CD4-positive, alpha-beta T cell treated with Interleukin-17A for 4 hours (primary cell): ENCODE measurements around the gene VIT.
"Not testable (repeated sequence)": the region's sequence is repeated elsewhere in the genome, so short reads cannot be mapped to it uniquely, and the experiment has no call there.

Source experiments
- DNase-seq: peaks from one replicate; pipeline ENCODE4 v3.0.0-alpha.2; 2020; ENCODE audit warnings: mixed read lengths

Gene VIT

GRCh38 chr2:36812196-36812595 is 115.7 kb downstream of the VIT start:
- DNase-seq, result no peak

GRCh38 chr2:36818542-36818941 is 122.0 kb downstream of the VIT start:
- DNase-seq, result no peak

- DNase-seq, result no peak
Measured at GRCh38 chr2:36819095-36819711, 122.7 kb downstream of the VIT start.

GRCh38 chr2:36820942-36821605 is 124.6 kb downstream of the VIT start:
- no peak for DNase-seq

DNA sequence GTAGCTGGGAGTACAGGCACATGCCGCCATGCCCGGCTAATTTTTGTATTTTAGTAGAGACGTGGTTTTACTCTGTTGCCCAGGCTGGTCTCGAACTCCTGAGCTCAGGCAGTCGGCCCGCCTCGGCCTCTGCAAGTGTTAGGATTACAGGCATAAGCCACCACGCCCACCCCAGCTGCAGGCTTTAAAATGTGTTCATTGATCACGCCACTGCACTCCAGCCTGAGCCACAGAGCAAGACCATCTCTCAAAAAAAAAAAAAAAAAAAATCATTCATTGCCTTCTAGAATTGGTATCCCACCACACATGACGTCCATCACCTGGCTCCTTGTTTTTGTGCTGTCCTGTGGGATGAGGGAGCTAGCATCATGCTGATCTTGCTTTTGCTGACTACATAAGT is 127.4 kb downstream of the VIT start:
- DNase-seq, result no peak

GRCh38 chr2:36824273-36824672 is 127.8 kb downstream of the VIT start:
- DNase-seq, result no peak

DNA sequence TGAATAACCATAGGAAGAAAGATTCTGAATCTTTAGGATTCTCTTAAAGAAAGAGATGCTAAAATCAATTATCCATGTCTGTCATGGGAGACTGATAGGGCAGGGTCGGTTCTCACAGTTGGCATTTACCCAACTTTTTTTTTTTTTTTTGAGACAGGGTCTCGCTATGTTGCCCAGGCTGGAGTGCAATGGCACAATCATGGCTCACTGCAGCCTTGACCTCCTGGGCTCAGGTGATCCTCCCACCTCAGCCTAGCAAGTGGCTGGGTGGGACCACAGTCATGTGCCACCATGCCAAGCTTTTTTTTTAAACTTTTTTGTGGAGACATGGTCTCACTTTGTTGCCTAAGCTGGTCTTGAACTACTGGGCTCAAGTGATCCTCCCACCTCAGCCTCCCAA is 128.2 kb downstream of the VIT start:
- not testable (repeated sequence) for DNase-seq

DNA sequence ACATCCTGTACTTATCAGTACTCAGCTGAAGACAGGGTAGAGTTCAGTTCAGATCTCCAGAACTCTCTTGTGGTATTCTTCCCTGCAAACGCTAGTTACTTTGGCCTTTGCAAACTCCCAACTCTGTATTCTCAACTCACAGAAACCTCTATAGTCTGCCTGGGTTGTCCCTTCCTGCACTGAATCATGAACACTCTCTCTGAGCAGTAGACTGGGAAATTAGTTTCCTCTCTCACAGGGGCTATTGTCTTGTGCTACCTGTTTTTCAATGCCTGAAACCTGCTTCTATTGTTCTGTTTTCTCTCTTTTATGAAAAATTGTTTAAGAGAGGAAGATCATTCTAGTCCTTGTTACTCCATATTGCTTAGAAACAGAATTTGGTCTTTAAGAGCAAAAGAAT is 134.7 kb downstream of the VIT start:
- no peak for DNase-seq

GRCh38 chr2:36834203-36834602 is 137.7 kb downstream of the VIT start:
- no peak for DNase-seq

DNA sequence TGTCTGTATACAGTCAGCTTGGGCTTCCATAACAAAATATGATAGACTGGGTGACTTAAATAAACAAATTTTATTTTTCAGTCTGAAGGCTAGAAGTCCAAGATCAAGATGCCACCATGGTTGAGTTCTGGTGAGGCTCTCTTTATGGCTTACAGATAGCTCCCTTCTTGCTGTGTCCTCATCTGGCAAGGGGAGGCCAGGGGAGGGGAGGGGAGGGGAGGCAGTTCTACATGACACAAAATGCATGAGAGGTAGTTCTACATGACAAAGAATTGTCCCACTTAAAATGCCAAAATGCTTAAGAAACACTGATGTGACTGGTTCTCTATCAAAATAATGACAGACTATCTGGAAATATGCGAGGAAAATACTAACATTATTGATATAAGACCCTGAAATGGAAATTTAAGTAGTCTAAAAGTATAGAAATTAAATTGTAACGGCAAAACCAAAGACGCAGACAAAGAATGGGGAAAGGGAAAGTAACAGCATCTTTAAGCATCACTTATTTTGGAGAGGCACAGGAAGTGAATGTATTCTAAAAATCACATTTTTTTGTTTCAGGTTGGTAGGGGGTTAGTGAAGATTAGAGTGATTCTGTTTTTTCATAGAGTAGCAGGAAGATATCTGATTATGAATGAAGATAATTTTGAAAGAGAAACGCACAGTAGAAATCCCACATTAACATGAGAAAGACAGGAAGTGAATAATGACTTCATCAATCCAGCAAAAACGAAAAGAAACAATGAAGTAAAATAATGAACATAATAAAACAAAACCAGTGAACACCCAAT is 138.4 kb downstream of the VIT start:
- DNase-seq, result no peak

DNA sequence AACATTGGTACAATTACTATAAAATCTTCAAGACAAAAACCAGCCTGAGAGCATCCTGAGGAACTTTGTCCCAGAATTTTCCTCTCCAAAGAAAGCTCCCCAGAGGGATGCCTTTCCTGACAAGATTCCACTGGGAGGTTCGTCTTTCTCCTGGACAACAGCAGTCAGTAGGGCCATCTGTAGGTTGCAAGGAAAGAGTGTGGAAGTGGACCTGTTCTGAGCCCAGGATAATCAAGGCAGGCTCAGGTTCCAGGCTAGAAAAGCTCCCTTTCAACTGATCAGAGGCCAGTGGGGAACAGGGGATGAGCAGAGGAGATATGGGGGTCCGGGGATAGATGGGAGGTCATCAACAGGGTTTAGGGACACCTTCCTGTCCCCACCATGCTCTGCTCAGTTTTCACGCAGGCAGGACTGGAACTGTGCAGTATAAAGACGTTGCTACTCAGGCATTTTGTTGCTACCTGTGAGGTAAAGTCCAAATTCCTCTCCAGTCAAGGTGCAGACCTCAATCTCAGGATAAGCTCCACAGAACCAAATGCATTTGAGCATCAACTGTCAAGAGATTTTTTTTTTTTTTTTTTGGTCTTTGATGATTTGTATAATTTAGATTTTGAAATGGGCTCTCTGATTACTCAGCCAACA is 143.6 kb downstream of the VIT start:
- DNase-seq, result no peak

- no peak for DNase-seq
Measured at GRCh38 chr2:36843838-36844237, 147.3 kb downstream of the VIT start.

GRCh38 chr2:36849265-36849664 is 152.8 kb downstream of the VIT start:
- no peak for DNase-seq

DNA sequence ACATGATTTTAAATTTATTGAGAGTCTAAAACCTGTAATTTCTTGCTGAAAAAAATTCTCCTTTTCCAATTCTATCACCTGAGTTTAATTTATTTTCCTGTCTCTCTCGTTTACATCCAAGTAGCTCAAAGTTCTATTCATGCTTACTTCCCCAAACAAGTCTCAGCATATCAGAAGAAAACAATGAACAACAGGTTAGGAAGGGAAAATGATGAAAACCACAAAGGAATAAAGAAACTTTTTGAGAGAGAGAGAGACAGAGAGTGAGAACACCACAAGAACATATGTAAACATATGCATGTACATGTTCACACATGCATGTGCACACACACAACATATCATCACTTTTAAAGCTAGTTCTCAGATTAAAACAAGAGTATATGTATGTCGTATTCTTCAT is 157.7 kb downstream of the VIT start:
- no peak for DNase-seq

- DNase-seq, result no peak
Measured at GRCh38 chr2:36855429-36855828, 158.9 kb downstream of the VIT start.

GRCh38 chr2:36857713-36858112 is 161.2 kb downstream of the VIT start:
- no peak for DNase-seq

DNA sequence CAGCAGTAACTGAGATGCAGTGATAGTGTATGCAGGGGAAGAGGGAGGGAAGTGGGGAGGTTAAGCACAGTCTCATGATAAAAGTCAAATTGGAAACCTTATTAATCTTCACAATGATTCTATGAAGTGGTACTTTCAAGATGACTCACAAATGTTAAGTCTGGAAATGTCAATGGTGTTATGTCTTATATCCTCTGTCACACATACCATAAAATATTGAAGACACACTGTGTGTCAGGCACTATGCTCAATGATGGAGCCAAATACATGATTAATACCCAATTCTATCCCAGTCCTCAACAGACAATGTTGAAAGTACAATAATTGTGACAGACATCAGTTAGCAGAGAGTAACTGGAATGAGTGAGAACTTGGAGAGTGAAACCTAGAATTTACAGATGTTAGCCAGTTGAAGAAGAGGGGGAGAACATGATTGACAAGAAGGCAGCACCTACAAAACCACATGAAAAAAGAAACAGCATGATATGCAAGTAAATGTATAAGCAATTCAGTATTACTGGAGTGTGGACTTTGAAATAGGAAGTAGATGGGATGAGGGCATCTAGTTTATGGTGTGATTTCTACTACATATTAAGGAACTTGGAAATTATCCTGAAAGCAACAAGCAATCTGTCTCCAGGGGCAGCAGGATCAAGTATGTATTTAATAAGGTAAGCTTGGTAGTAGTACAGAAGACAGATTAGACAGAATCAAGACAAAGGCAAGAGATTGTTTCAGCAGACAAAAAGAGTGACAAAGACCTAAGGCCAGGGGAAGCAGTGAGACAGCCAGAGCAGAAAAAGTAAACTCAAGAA is 162.3 kb downstream of the VIT start:
- no peak for DNase-seq

GRCh38 chr2:36859366-36859792 is 162.9 kb downstream of the VIT start:
- DNase-seq, result no peak

- no peak for DNase-seq
Measured at GRCh38 chr2:36861896-36862295, 165.4 kb downstream of the VIT start.
